ENCODE measurements around the gene TOX2.

DNA sequence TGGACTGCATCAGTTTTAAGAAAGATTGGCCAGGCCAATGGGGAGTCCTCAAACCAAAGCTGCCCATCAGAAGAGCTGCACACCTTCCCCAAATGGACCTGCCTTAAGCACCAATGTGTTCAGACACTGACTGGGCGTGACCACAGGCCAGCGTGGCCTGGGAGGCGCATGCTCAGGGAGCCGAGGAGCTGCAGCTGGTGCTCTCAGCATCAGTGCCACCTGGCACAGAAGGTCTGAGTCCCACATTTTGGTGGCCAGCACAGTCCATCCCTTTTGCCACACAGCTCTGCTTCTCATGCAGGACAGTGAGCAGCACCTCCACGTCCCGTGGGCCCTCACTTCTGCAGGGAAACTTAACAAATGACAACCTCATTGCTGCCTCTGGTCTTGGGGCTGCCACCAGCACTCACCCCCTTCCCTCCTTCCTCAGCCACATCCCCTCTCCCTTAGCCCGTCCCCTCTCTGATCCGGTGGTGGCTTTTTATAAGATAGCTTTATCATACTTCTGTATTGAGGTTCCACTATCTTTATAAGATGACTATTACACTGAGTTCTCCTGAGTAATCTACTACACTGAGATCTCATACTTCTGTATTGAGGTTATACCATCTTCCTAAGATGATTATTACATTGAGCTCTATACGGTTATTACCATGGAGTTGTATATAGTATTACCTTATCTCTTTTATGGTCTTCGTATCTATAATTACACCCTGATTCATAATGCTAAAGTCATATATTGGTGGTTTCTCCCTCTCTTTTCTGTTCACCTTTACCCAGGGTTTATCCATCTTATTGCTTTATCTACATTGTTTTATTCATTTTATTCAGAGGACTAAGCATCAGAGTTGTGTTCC lies 109.1 kb downstream of the TOX2 start:
- no peak for TF ChIP-seq POLR2A (IDR thresholded peaks at IDR 0.05)
- TF ChIP-seq, protein P1, sequence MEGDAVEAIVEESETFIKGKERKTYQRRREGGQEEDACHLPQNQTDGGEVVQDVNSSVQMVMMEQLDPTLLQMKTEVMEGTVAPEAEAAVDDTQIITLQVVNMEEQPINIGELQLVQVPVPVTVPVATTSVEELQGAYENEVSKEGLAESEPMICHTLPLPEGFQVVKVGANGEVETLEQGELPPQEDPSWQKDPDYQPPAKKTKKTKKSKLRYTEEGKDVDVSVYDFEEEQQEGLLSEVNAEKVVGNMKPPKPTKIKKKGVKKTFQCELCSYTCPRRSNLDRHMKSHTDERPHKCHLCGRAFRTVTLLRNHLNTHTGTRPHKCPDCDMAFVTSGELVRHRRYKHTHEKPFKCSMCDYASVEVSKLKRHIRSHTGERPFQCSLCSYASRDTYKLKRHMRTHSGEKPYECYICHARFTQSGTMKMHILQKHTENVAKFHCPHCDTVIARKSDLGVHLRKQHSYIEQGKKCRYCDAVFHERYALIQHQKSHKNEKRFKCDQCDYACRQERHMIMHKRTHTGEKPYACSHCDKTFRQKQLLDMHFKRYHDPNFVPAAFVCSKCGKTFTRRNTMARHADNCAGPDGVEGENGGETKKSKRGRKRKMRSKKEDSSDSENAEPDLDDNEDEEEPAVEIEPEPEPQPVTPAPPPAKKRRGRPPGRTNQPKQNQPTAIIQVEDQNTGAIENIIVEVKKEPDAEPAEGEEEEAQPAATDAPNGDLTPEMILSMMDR (IDR thresholded peaks at IDR 0.05 in 4 of 5, conservative IDR thresholded peaks at IDR 0.05 in 1 of 5), result no peak

All from gastrocnemius medialis (tissue), 4 donors.